Stimulated activated CD4-positive, alpha-beta T cell treated with anti-CD3 and anti-CD28 coated beads, Interleukin-1b, Interleukin-23, amount 100 ng/mL, for 24 hours (primary cell): Measurements from ENCODE around the gene MMP24OS.
"Not testable (repeated sequence)": the region's sequence is repeated elsewhere in the genome, so short reads cannot be mapped to it uniquely, and the experiment has no call there.

Experiments used
- DNase-seq, 4 experiments: peaks; one replicate each; pipeline ENCODE4 v3.0.0-alpha.2; 2020; ENCODE audit warnings: low read depth in 4 of 4, low spot score in 1 of 4

Gene MMP24OS

GRCh38 chr20:35277531-35278395 lies at the start of gene MMP24OS:
MMP24OS (minus strand) TSS chr20:35278122; CDS start chr20:35277929, 193 bp downstream.
- peak; percentile 62 to 84 (median 80) for DNase-seq

GRCh38 chr20:35327074-35327976 lies 49.4 kb upstream of the MMP24OS start:
- no peak for DNase-seq

GRCh38 chr20:35326740-35327073 lies 48.8 kb upstream of the MMP24OS start:
- DNase-seq, result no peak

GRCh38 chr20:35326021-35326739 lies 48.3 kb upstream of the MMP24OS start:
- no peak for DNase-seq

GRCh38 chr20:35325401-35325800 lies 47.5 kb upstream of the MMP24OS start:
- DNase-seq, result no peak

- DNase-seq, result no peak
Observed at GRCh38 chr20:35320396-35321126, 42.6 kb upstream of the MMP24OS start.

GRCh38 chr20:35319871-35320197 lies 41.9 kb upstream of the MMP24OS start:
- no peak for DNase-seq

GRCh38 chr20:35319192-35319870 lies 41.4 kb upstream of the MMP24OS start:
- DNase-seq, result no peak

GRCh38 chr20:35318502-35319157 lies 40.7 kb upstream of the MMP24OS start:
- DNase-seq, result no peak

- no peak for DNase-seq
Observed at GRCh38 chr20:35317416-35318210, 39.7 kb upstream of the MMP24OS start.

- no peak for DNase-seq
Observed at GRCh38 chr20:35316086-35316485, 38.2 kb upstream of the MMP24OS start.

- DNase-seq, result not testable (repeated sequence)
Observed at GRCh38 chr20:35315632-35316020, 37.7 kb upstream of the MMP24OS start.

GRCh38 chr20:35314816-35315631 lies 37.1 kb upstream of the MMP24OS start:
- DNase-seq, result no peak

GRCh38 chr20:35312318-35312717 lies 34.4 kb upstream of the MMP24OS start:
- no peak for DNase-seq

GRCh38 chr20:35311822-35312221 lies 33.9 kb upstream of the MMP24OS start:
- DNase-seq, result no peak

- peak; percentile 34 to 77 (median 48) for DNase-seq
Observed at GRCh38 chr20:35311409-35311808, 33.5 kb upstream of the MMP24OS start.

GRCh38 chr20:35307666-35308653 lies 30.0 kb upstream of the MMP24OS start:
- DNase-seq, result no peak
